ENCODE measurements around the gene SLC22A1. TPM values are rescaled to one million over a fixed set of nuclear protein-coding genes. Genes with fewer than 3 reads are reported as not detected.

The SLC22A1 gene
- polyA plus RNA-seq, 1 of the 3 experiments (the other 2 are of a cell fraction) = 0.20 TPM

DNA sequence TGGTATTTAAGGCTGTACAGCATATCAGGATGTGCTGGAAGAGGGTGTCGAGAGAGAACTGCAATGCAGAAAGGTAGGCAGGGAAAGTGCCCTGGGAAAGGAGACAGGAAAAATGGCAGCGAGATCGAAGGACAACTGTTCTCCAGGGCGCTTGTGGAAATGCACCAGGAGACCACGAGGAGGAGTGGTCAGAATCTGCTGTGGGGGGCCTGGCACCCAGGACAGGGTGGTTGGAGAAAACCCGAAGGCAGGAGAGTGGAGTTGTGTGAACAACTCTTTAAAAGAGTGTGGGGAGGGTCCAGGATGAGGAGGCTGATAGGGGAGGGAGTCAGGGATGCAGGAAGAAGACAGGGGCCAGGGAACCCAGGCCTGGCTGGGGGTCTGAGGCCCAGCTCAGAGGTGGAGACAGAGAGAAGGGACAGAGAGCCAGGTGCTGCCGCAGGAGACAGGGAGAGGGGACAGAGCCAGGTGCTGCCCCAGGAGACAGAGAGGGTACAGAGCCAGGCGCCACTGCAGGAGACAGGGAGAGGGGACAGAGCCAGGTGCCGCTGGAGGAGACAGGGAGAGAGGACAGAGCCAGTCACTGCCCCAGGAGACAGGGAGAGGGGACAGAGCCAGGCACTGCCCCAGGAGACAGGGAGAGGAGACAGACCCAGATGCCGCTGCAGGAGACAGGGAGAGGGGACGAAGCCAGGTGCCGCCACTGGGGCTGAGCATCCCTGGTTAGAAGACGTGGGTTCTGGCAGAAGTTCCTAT lies 9.3 kb downstream of the SLC22A1 start:
- no peaks in the 10 kb centered on the region for H3K27me3 ChIP-seq (ENCODE audit: insufficient read depth)
- no peaks in the 10 kb centered on the region for H3K9me3 ChIP-seq
- CTCF ChIA-PET = no interaction called here
- no peaks in the 10 kb centered on the region for H3K36me3 ChIP-seq (replicated peaks in 1 of 2; ENCODE audit: control insufficient read depth in 1 of 2, insufficient read depth in 2 of 2, low read length in 1 of 2)
- H4K20me1 ChIP-seq (ENCODE audit: insufficient read depth) = no peaks in the 10 kb centered on the region
- no peak overlapping the region for H3K4me3 ChIP-seq (ENCODE audit: low read depth in 2 of 2, low read length in 1 of 2)
- no peak for DNase-seq
- TF ChIP-seq FOXJ3 (CRISPR knock-in tag; IDR thresholded peaks at IDR 0.05) = no peak
- no peak for TF ChIP-seq NFIC (IDR thresholded peaks at IDR 0.05; ENCODE audit: borderline replicate concordance)
- TF ChIP-seq RCOR1 (IDR thresholded peaks at IDR 0.05; ENCODE audit: low read length) = no peak
- no peak for TF ChIP-seq MXI1 (IDR thresholded peaks at IDR 0.05; ENCODE audit: low read depth, low read length)
- TF ChIP-seq RFX5 (IDR thresholded peaks at IDR 0.05; ENCODE audit: low read length) = no peak
- TF ChIP-seq EZH2phosphoT487 (IDR thresholded peaks at IDR 0.05; ENCODE audit: borderline replicate concordance, low read depth) = no peak
- TF ChIP-seq NRF1 (IDR thresholded peaks at IDR 0.05; ENCODE audit: low read depth, low read length) = no peak
- no peak for TF ChIP-seq RAD21 (IDR thresholded peaks at IDR 0.05; ENCODE audit: low read length)
- TF ChIP-seq, protein P1, sequence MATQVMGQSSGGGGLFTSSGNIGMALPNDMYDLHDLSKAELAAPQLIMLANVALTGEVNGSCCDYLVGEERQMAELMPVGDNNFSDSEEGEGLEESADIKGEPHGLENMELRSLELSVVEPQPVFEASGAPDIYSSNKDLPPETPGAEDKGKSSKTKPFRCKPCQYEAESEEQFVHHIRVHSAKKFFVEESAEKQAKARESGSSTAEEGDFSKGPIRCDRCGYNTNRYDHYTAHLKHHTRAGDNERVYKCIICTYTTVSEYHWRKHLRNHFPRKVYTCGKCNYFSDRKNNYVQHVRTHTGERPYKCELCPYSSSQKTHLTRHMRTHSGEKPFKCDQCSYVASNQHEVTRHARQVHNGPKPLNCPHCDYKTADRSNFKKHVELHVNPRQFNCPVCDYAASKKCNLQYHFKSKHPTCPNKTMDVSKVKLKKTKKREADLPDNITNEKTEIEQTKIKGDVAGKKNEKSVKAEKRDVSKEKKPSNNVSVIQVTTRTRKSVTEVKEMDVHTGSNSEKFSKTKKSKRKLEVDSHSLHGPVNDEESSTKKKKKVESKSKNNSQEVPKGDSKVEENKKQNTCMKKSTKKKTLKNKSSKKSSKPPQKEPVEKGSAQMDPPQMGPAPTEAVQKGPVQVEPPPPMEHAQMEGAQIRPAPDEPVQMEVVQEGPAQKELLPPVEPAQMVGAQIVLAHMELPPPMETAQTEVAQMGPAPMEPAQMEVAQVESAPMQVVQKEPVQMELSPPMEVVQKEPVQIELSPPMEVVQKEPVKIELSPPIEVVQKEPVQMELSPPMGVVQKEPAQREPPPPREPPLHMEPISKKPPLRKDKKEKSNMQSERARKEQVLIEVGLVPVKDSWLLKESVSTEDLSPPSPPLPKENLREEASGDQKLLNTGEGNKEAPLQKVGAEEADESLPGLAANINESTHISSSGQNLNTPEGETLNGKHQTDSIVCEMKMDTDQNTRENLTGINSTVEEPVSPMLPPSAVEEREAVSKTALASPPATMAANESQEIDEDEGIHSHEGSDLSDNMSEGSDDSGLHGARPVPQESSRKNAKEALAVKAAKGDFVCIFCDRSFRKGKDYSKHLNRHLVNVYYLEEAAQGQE (IDR thresholded peaks at IDR 0.05; ENCODE audit: low read depth, low read length) = no peak
- POLR2A ChIA-PET = no interaction called here
- H3K9ac ChIP-seq = no peak overlapping the region
- H3K4me2 ChIP-seq = no peak overlapping the region
- no peaks in the 10 kb centered on the region; a peak in 1 of 4 replicates for H3K4me1 ChIP-seq (ENCODE audit: control insufficient read depth in 1 of 2, insufficient read depth in 2 of 2, low read depth in 1 of 2, low read length in 1 of 2)
- H2AFZ ChIP-seq (ENCODE audit: low read depth) = no peak overlapping the region
- no peaks in the 10 kb centered on the region for H3K79me2 ChIP-seq (ENCODE audit: insufficient read depth)
- 65% methylated on average over 13 of the region's 13 CpGs for WGBS (ENCODE audit: low lambda C conversion rate)
- H3K9me2 ChIP-seq = no peaks in the 10 kb centered on the region
- H3F3A ChIP-seq (replicated peaks; ENCODE audit: insufficient read depth) = no peaks in the 10 kb centered on the region
- H3K27ac ChIP-seq (ENCODE audit: low read depth in 2 of 2, low read length in 1 of 2) = no peak overlapping the region

DNA sequence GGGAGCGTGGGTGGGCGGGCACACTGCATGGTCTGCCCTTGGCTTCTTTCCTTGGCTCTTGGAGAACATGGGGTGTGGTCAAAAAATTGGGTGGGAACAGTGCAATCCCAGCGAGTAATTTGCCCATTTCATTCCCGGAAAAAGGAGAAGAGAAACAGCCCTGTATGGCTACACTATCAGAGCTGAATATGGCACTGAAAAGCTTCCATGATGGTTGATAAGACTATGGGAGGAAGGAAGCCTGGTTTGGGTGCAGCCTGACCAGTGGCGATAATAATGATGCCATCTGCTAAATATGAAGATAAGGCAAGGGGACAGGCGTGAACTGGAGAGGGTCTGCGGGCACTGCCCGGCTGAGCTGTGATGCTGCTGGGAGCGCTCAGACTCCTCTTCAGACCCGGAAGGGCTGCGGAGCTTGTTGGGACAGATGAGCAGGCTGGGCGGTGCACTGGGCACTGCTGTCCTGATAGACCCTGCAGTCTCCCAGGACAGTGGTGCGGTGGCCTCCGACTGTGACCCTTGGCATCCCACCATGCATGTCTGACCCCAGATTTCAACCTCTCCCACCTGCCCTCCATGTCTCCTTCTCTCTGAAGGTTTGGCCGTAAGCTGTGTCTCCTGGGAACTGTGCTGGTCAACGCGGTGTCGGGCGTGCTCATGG lies 10.2 kb downstream of the SLC22A1 start:
- H3K27ac ChIP-seq (ENCODE audit: low read depth in 2 of 2, low read length in 1 of 2) = no peak overlapping the region
- no peaks in the 10 kb centered on the region for H4K20me1 ChIP-seq (ENCODE audit: insufficient read depth)
- H3K4me3 ChIP-seq (ENCODE audit: low read depth in 2 of 2, low read length in 1 of 2) = no peak overlapping the region
- H3K9me3 ChIP-seq = no peaks in the 10 kb centered on the region
- DNase-seq = peak; percentile 47
- ChIA-PET CTCF (no interaction called here), POLR2A (no interaction called here)
- no peaks in the 10 kb centered on the region for H3F3A ChIP-seq (replicated peaks; ENCODE audit: insufficient read depth)
- 73% methylated on average over 17 of the region's 19 CpGs for WGBS (ENCODE audit: low lambda C conversion rate)
- no peaks in the 10 kb centered on the region for H3K36me3 ChIP-seq (replicated peaks in 1 of 2; ENCODE audit: control insufficient read depth in 1 of 2, insufficient read depth in 2 of 2, low read length in 1 of 2)
- H3K4me1 ChIP-seq (ENCODE audit: control insufficient read depth in 1 of 2, insufficient read depth in 2 of 2, low read depth in 1 of 2, low read length in 1 of 2) = no peaks in the 10 kb centered on the region; a peak in 1 of 4 replicates
- TF ChIP-seq, protein P1 (IDR thresholded peaks at IDR 0.05; ENCODE audit: low read depth, low read length) = no peak
- no peak for TF ChIP-seq EP300 (IDR thresholded peaks at IDR 0.05; ENCODE audit: borderline replicate concordance in 1 of 2, low read depth in 1 of 2, low read length in 1 of 2)
- TF ChIP-seq JUND (IDR thresholded peaks at IDR 0.05) = no peak
- TF ChIP-seq GATA2 (CRISPR knock-in tag; IDR thresholded peaks at IDR 0.05) = 0 out of 2 replicates have a peak, but pooled peaks have one; percentile 14
- TF ChIP-seq NFIC (IDR thresholded peaks at IDR 0.05; ENCODE audit: borderline replicate concordance) = no peak
- TF ChIP-seq RAD21 (IDR thresholded peaks at IDR 0.05; ENCODE audit: low read length) = no peak
- no peak for TF ChIP-seq TEAD4 (IDR thresholded peaks at IDR 0.05; ENCODE audit: borderline replicate concordance, insufficient read depth)
- no peaks in the 10 kb centered on the region for H3K9me2 ChIP-seq
- H3K79me2 ChIP-seq (ENCODE audit: insufficient read depth) = no peaks in the 10 kb centered on the region
- H3K4me2 ChIP-seq = no peak overlapping the region
- no peak overlapping the region for H3K9ac ChIP-seq
- H2AFZ ChIP-seq (ENCODE audit: low read depth) = no peak overlapping the region
- H3K27me3 ChIP-seq (ENCODE audit: insufficient read depth) = no peaks in the 10 kb centered on the region
